ENCODE results near the gene TIAM2. TPM values are rescaled to one million over a fixed set of nuclear protein-coding genes. Genes with fewer than 3 reads are reported as not detected.
"Not testable (repeated sequence)": the region's sequence is repeated elsewhere in the genome, so short reads cannot be mapped to it uniquely, and the experiment has no call there.

The TIAM2 gene
- total and polyA plus RNA-seq, 12 donors, result 4.0 to 24.7 (median 8.8) TPM

DNA sequence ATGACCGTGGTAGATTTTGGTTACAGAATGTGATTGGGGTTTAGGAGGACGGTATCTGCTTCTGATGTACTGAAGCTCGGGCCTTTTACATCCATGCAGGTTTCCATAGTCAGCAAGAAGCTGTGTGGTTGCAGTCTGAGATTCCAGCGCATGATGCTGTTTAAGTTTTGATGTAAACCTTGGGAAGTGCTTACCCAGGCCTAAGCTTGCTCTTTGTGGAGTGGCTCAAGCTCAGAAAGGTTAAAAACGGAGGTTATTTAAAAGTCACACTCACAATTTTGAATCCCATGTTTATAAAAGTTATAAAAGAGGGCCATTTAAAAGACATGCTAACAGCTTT lies 121.4 kb downstream of the TIAM2 start:
- DNase-seq, result no peak
- Histone ChIP-seq H3K9me3 (replicated peaks in 1 of 3) (no peaks in the 10 kb centered on the region), H3K36me3 (replicated peaks in 1 of 2) (no peaks in the 10 kb centered on the region), H3K4me1 (replicated peaks in 1 of 2) (no peaks in the 10 kb centered on the region), H3K27ac (no peak overlapping the region), H3K4me3 (no peak overlapping the region), H3K27me3 (no peaks in the 10 kb centered on the region)
- TF ChIP-seq CTCF (IDR thresholded peaks at IDR 0.05), result no peak
- intact Hi-C loops (cut with DNase I), result no loop called here
- 89 to 97% (median 94%) methylated on average over 5 of the region's 5 CpGs for WGBS, 4 donors

- Histone ChIP-seq H3K27me3 (no peaks in the 10 kb centered on the region), H3K27ac (no peak overlapping the region), H3K4me1 (replicated peaks in 1 of 2) (no peaks in the 10 kb centered on the region), H3K9me3 (replicated peaks in 1 of 3) (no peaks in the 10 kb centered on the region), H3K4me3 (no peak overlapping the region), H3K36me3 (replicated peaks in 1 of 2) (no peaks in the 10 kb centered on the region)
- no peak for TF ChIP-seq POLR2A (IDR thresholded peaks at IDR 0.05)
- TF ChIP-seq CTCF (IDR thresholded peaks at IDR 0.05), result no peak
- 90 to 97% (median 94%) methylated on average over 13 of the region's 13 CpGs for WGBS, 4 donors
- DNase-seq, result no peak
- intact Hi-C loops (cut with DNase I), result no loop called here
Observed at GRCh38 chr6:155117256-155117655, 122.1 kb downstream of the TIAM2 start.

DNA sequence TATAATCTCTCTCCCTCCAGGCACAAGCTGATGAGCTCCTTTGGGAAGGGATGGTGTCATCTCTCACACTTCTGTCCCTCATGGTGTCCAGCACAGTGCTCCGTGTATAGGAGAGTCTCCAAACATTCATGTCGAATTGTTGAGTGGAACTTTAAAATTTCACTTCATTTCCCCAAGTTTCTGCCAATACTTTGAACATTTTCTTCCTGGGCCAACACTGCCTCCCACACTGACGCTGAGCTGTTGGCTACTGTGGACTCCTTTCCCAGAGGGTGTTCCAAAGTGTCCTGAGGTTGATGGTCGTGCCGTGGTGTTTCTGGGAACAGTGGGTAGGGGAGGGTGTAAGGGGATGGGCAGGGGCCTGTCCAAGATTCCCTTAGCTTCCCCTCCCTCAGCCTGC lies 122.7 kb downstream of the TIAM2 start:
- no peaks in the 10 kb centered on the region for H3K4me1 ChIP-seq (replicated peaks in 1 of 2)
- TF ChIP-seq POLR2A (IDR thresholded peaks at IDR 0.05) (no peak), CTCF (IDR thresholded peaks at IDR 0.05) (no peak)
- H3K36me3 ChIP-seq (replicated peaks in 1 of 2), result no peaks in the 10 kb centered on the region
- intact Hi-C loops (cut with DNase I), result no loop called here
- H3K9me3 ChIP-seq (replicated peaks in 1 of 3), result no peaks in the 10 kb centered on the region
- H3K27ac ChIP-seq, result no peak overlapping the region
- no peaks in the 10 kb centered on the region for H3K27me3 ChIP-seq
- 76 to 97% (median 83%) methylated on average over 5 of the region's 5 CpGs for WGBS, 4 donors
- no peak overlapping the region for H3K4me3 ChIP-seq
- no peak for DNase-seq

- H3K27ac ChIP-seq; H3K36me3 ChIP-seq (replicated peaks in 1 of 2); H3K9me3 ChIP-seq (replicated peaks in 1 of 3); H3K4me3 ChIP-seq; DNase-seq; intact Hi-C loops (cut with DNase I); H3K27me3 ChIP-seq; H3K4me1 ChIP-seq (replicated peaks in 1 of 2): not testable (repeated sequence)
- 94 to 99% (median 96%) methylated on average over 5 of the region's 5 CpGs for WGBS, 4 donors
Observed at GRCh38 chr6:155119201-155119600, 124.1 kb downstream of the TIAM2 start.

DNA sequence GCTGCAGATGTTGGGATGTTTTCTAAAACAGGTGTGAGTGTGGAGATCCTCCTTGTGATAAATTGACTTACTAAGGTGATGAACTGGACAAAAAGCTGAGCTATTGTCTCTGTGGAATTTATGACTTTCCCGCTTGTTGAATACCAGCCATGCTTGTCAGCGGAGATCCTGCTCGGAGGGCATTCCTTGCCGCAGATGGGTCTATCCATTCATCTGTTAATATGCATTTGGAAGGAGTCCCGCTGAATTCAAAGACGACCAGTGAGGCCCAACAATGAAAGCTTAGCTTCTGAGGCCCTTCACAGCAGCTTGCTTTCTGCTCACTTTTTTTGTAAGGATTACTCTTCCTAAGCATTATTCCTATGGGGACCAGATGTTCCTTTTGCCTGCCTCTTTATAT lies 124.9 kb downstream of the TIAM2 start:
- intact Hi-C loops (cut with DNase I), result no loop called here
- H3K36me3 ChIP-seq (replicated peaks in 1 of 2), result no peaks in the 10 kb centered on the region
- no peak for DNase-seq
- 84 to 98% (median 90%) methylated on average over 6 of the region's 6 CpGs for WGBS, 4 donors
- no peaks in the 10 kb centered on the region for H3K4me1 ChIP-seq (replicated peaks in 1 of 2)
- TF ChIP-seq CTCF (IDR thresholded peaks at IDR 0.05) (no peak), POLR2A (IDR thresholded peaks at IDR 0.05) (no peak)
- no peaks in the 10 kb centered on the region for H3K9me3 ChIP-seq (replicated peaks in 1 of 3)
- no peaks in the 10 kb centered on the region for H3K27me3 ChIP-seq
- no peak overlapping the region for H3K27ac ChIP-seq
- H3K4me3 ChIP-seq, result no peak overlapping the region

Measured in adrenal gland (tissue), 12 donors.